ENCODE data around the gene SLC16A8. TPM values are rescaled to one million over a fixed set of nuclear protein-coding genes. Genes with fewer than 3 reads are reported as not detected.

Gene SLC16A8
- total and polyA plus RNA-seq, 2 of the 13 experiments (the other 11 are each of a cell fraction or from before 2014, with no cell fraction given): not detected

GRCh38 chr22:38028344-38029130, 55.4 kb downstream of the SLC16A8 start (continued):
- TF ChIP-seq SRSF1 (optimal IDR thresholded peaks at IDR 0.05; ENCODE audit: low read depth, low read length): no peak
- TF ChIP-seq SMARCE1 (IDR thresholded peaks at IDR 0.05; ENCODE audit: borderline replicate concordance): no peak
- TF ChIP-seq ETV5 (CRISPR knock-in tag; IDR thresholded peaks at IDR 0.05; ENCODE audit: borderline replicate concordance): no peak
- TF ChIP-seq GPN1 (CRISPR knock-in tag; IDR thresholded peaks at IDR 0.05; ENCODE audit: borderline replicate concordance): no peak

Other genes with a start within 250 kb of the SLC16A8 start
- gene ANKRD54, start 239.8 kb downstream of the SLC16A8 start, total RNA-seq (2016; rRNA removed; fragmentation: Illumina TruSeq; extraction: Trizol): 31.9 and 33.6 TPM in 2 replicates
- 28.5 and 33.1 TPM in 2 replicates for gene ANKRD54, start 239.8 kb downstream of the SLC16A8 start, polyA plus RNA-seq (2011; rRNA removed)
- 514 and 695 TPM in 2 replicates for gene EIF3L, start 234.8 kb downstream of the SLC16A8 start, total RNA-seq (2016; rRNA removed; fragmentation: Illumina TruSeq; extraction: Trizol)
- 731 and 793 TPM in 2 replicates for gene EIF3L, start 234.8 kb downstream of the SLC16A8 start, polyA plus RNA-seq (2011; rRNA removed)
- gene MICALL1, start 177.9 kb downstream of the SLC16A8 start, total RNA-seq (2016; rRNA removed; fragmentation: Illumina TruSeq; extraction: Trizol): 10.2 and 10.6 TPM in 2 replicates
- gene MICALL1, start 177.9 kb downstream of the SLC16A8 start, polyA plus RNA-seq (2011; rRNA removed): 7.6 and 10.2 TPM in 2 replicates
- gene C22orf23, start 130.6 kb downstream of the SLC16A8 start, total RNA-seq (2016; rRNA removed; fragmentation: Illumina TruSeq; extraction: Trizol): 0.24 and 0.32 TPM in 2 replicates
- 0.21 and 0.24 TPM in 2 replicates for gene C22orf23, start 130.6 kb downstream of the SLC16A8 start, polyA plus RNA-seq (2011; rRNA removed)
- 135 and 147 TPM in 2 replicates for gene POLR2F, start 130.5 kb downstream of the SLC16A8 start, total RNA-seq (2016; rRNA removed; fragmentation: Illumina TruSeq; extraction: Trizol)
- gene POLR2F, start 130.5 kb downstream of the SLC16A8 start, polyA plus RNA-seq (2011; rRNA removed): 136 and 158 TPM in 2 replicates
- gene SOX10, start 99.6 kb downstream of the SLC16A8 start, total RNA-seq (2016; rRNA removed; fragmentation: Illumina TruSeq; extraction: Trizol): not detected in 2 replicates
- gene SOX10, start 99.6 kb downstream of the SLC16A8 start, polyA plus RNA-seq (2011; rRNA removed): not detected in 2 replicates
- gene PICK1, start 26.8 kb downstream of the SLC16A8 start, total RNA-seq (2016; rRNA removed; fragmentation: Illumina TruSeq; extraction: Trizol): 16.0 and 19.3 TPM in 2 replicates
- 25.3 and 28.9 TPM in 2 replicates for gene PICK1, start 26.8 kb downstream of the SLC16A8 start, polyA plus RNA-seq (2011; rRNA removed)
- 3.0 and 4.4 TPM in 2 replicates for gene BAIAP2L2, start 26.5 kb upstream of the SLC16A8 start, total RNA-seq (2016; rRNA removed; fragmentation: Illumina TruSeq; extraction: Trizol)
- gene BAIAP2L2, start 26.5 kb upstream of the SLC16A8 start, polyA plus RNA-seq (2011; rRNA removed): 7.5 and 8.4 TPM in 2 replicates
- gene PLA2G6, start 97.6 kb upstream of the SLC16A8 start, total RNA-seq (2016; rRNA removed; fragmentation: Illumina TruSeq; extraction: Trizol): 1.8 and 4.8 TPM in 2 replicates
- gene PLA2G6, start 97.6 kb upstream of the SLC16A8 start, polyA plus RNA-seq (2011; rRNA removed): 11.5 and 12.3 TPM in 2 replicates
- gene MAFF, start 117.8 kb upstream of the SLC16A8 start, total RNA-seq (2016; rRNA removed; fragmentation: Illumina TruSeq; extraction: Trizol): 3.1 and 5.4 TPM in 2 replicates
- 14.3 and 17.1 TPM in 2 replicates for gene MAFF, start 117.8 kb upstream of the SLC16A8 start, polyA plus RNA-seq (2011; rRNA removed)
- 11.8 and 15.9 TPM in 2 replicates for gene TMEM184B, start 188.8 kb upstream of the SLC16A8 start, total RNA-seq (2016; rRNA removed; fragmentation: Illumina TruSeq; extraction: Trizol)
- 16.0 and 16.4 TPM in 2 replicates for gene TMEM184B, start 188.8 kb upstream of the SLC16A8 start, polyA plus RNA-seq (2011; rRNA removed)
- 19.8 and 34.7 TPM in 2 replicates for gene CSNK1E, start 233.2 kb upstream of the SLC16A8 start, total RNA-seq (2016; rRNA removed; fragmentation: Illumina TruSeq; extraction: Trizol)
- gene CSNK1E, start 233.2 kb upstream of the SLC16A8 start, polyA plus RNA-seq (2011; rRNA removed): 129 and 152 TPM in 2 replicates